GM21576 (cell line): ENCODE data around the gene ASCC2.

Experiments
- ATAC-seq: cut with Tn5 transposase; IDR thresholded peaks from one replicate; pipeline ENCODE4 v1.9.1; 2021; ENCODE audit warnings: mild to moderate bottlenecking, moderate library complexity; ENCODE audit not compliant: unreplicated experiment

The ASCC2 gene

GRCh38 chr22:29819501-29819900 lies 18.6 kb downstream of the ASCC2 start:
- no peak for ATAC-seq

DNA sequence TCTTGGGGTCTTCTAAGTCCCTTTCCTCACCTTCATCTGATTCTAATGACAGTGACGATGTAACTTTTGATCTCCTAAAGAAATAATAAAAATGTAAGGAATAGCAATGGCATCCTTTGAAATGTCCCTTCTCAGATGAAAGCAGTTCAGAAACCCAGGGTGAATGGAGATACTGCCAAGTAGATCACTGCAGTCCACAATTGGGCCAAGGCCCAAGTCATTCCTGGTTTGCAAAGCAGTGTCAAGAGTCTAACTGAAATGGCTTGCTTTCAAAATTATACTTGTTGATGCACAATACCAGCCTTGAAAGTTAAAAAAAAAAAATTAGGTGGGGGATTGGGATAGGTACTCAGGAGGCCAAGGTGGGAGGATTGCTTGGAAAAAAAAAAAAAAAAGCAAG lies 20.4 kb downstream of the ASCC2 start:
- ATAC-seq, result no peak

- no peak for ATAC-seq
Measured at GRCh38 chr22:29816980-29817379, 21.1 kb downstream of the ASCC2 start.

DNA sequence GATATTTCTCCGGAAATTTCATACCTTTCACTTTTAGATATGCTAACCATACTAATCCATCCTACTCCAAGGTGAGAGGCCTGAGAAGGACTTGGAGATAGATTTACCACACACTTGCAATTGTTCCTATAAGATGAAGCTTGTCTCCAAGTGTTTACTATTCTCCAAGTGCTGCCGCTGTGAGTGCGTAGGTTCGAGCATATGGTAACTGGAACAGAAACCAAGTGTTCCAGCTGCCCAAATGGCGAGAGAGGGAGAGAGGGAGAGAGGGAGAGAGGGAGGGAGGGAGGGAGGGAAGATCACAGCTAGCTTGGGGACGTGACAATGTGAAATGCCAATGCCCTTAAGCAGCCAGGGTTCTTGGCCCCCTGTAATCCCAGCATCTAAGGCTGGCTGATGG lies 21.5 kb downstream of the ASCC2 start:
- no peak for ATAC-seq

DNA sequence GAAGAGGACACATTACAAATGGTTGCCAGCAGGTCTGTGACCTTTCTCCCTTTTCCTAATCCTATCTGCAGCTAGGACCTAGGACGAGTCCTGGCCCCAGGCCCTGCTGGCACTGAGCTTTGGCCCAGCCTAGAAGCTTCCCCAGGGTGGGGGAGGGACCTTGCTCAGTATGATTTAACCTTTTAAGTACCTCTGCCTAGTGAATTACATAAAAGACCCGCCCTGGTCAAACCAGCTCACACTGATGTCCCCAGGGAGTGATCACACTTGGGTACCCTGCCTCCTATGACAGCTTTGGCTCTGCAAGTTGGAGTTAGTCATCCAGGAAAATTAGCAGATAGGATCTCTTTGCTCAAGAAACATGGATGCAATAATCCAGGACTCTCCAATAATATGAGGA lies 21.9 kb downstream of the ASCC2 start:
- no peak for ATAC-seq

DNA sequence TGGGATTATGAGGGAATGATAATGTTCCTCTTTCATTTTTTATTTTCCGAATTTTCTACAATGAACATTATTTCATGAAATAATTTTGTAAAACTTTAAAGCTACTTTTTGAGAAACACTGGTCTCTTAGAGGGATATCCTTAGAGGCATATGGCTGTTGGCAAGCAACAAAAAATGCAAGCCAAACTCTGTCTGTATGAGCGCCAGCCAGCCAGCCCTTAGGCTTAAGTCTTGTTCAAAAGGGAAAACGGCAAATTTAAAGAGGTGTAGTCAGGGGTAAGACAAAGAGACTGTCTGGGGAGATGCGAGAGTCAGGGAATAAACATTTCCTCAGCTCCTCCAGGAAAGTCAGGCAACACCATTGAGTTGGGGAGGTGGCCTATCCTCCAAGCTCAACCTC lies 22.5 kb downstream of the ASCC2 start:
- ATAC-seq, result no peak

DNA sequence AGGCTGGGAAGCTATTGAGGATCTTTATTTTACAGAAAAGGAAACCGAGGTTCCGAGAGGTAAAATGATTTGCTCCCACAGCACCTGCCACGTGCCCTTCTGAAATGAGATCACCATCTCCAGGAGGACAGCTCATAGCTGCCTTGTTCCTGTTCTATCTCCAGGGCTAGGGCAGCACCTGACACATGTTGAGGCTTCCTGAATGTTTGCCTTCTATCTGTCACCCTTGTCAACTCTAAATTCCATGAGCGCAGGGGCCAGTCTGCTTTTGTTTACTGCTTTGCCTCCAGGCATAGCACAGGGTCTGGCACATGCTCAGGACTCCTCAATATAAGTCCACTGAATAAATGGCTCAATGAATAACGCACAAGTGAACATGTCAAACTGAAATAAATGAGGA lies 24.1 kb downstream of the ASCC2 start:
- ATAC-seq, result no peak

- no peak for ATAC-seq
Measured at GRCh38 chr22:29813563-29813962, 24.5 kb downstream of the ASCC2 start.

DNA sequence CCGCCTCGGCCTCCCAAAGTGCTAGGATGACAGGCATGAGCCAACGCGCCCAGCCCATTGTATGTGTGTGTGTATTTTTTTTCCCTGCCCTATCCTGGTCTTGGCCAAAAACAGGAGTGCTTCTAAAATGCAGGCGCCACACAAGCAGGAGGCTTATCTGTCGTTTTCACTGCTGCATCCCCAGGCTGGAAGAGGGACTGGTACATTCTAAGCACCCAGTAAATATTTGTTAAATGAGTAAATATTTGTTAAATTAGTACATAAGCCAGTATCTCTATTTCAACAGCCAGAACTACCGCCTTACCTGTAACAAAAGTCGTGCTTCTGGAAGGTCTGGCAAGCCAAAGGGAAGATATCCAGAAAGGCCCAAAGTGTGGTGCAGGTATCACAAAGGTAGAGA lies 24.9 kb downstream of the ASCC2 start:
- no peak for ATAC-seq

DNA sequence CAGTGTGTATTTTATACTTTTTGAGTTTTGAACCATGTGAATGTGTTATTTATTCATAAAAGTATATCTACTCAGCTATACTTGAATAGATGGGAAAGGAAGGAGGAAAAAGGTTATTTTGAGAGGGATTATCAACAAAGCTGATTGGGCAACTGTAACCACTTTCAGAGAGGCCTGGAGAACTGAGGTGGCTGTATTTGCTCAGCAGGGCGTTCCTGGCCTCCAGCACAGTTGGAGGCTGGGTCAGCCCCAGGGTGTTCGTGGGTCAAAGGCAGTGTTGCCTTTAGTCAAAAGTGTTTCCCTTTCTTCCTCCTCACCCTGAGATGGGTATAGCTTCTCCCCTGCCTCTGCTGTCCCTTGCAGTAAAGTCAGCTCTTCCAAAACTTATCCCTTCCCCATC lies 26.7 kb downstream of the ASCC2 start:
- ATAC-seq, result no peak

DNA sequence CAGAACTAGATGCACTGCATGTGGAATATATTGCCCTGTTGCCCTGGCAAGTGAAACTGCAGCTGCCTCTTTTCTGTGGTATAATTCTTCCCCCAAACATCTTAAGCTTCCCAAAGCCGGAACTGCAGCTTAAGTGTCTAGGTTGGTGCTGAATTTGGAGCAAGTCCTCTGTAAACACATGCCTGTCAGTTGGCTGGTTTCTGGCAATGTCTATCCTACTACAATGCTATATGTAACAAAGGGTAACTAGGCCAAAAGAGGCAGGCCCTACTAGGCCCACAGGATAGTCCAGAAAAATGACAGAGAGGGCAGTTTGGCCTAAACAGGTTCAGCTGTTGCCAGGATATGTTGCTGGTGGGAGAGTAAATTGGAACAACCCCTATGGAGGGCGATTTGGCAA lies 27.9 kb downstream of the ASCC2 start:
- no peak for ATAC-seq

DNA sequence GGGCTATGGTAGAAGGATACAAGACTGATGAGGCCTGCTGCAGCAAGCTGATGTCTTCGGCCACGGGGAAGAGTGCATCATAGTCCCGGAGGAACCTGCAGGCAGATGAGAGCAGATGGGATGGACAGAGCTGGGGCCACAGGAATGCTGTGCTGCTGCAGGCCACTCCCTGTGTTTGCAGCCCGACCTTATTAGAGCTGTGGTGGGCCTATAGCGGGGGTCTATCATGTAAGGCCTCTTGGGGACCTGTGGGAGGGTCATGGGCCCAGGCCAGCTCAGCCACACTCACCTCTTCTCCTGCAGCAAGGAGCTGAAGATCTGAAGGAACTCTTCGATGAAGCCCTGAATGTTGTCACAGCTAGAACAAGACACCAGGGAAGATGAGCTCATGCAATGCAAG lies 31.9 kb downstream of the ASCC2 start:
- ATAC-seq, result no peak

DNA sequence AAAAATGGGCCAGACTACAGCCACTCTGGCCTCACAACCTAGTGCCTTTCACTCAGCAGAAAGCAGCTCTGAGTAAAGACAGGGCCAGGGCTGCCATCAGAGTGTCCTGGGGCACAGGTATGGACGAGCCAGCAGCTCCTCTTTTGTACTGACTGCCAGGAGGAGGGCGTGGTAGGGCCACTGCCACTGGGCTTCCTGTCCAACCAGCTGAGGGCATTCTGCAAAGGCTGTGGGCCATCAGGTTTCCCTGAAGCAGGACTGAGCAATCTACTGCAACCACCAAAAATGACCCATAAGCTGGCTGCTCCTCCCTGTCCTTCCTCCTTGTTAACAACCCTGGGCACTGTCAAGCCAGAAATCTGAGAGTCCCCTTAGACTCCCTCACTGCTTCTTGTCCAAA lies 33.1 kb downstream of the ASCC2 start:
- no peak for ATAC-seq

DNA sequence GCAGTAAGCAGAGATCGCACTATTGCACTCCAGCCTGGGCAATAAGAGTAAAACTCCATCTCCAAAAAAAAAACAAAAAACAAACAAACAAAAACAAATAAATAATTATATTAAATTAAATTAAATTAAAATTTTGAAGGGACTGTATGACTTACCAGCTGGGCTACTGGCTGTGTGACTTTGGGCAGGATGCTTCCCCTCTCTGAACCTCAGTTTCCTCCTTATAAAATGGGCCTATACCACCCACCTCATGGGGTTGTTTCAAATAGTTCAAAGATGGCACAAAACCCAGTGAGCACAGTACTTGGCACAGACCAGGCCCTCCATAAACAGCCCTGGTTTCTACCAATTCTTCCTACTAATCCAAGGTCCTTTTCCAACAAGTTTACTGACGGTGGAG lies 34.9 kb downstream of the ASCC2 start:
- no peak for ATAC-seq

GRCh38 chr22:29801796-29802195 lies 36.3 kb downstream of the ASCC2 start:
- ATAC-seq, result no peak

- no peak for ATAC-seq
Measured at GRCh38 chr22:29801153-29801552, 36.9 kb downstream of the ASCC2 start.

DNA sequence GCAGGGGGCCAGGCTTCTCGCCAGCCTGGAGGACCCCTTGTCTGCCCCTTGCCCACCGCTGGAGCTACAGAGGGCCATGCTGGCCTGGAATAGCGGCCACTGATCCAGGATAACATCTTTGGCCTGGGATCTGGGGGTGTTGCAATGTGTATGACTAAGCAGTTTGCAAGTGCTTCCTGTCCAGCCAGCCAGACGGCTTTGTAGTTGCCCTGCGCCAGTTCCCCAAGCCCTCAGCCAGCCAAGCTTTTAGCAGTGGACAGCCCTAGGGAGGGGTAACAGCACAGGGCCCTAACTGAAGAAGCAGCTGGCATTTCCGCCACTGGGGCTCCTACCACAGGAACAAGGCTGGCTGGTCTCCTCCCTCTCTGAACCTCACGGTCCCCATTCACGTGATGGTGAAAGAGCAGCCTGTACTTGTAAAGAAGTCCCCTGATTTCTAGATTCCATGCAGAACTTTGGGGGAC lies 38.8 kb downstream of the ASCC2 start:
- ATAC-seq, result no peak

GRCh38 chr22:29798801-29799200 lies 39.3 kb downstream of the ASCC2 start:
- ATAC-seq, result no peak

GRCh38 chr22:29798318-29798717 lies 39.8 kb downstream of the ASCC2 start:
- no peak for ATAC-seq

DNA sequence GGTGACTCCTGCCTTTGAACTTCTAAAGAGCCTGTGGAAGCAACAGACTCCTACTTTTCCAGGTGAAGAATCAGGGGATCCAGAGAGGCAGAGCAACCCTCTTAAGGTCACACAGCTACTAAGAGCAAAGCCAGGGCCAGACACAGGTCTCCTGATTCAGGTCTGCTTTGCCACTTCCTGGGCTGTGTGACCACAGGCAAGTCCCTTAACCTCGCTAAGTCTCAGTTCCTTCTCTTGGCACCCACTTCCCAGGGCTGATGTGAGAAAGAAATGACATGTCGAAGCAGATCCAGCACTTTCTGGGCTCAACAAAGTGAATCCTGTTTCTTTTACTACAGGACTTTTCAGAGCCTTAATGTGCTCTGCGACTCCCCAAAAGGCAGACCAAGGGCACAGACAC lies 40.7 kb downstream of the ASCC2 start:
- ATAC-seq, result no peak

DNA sequence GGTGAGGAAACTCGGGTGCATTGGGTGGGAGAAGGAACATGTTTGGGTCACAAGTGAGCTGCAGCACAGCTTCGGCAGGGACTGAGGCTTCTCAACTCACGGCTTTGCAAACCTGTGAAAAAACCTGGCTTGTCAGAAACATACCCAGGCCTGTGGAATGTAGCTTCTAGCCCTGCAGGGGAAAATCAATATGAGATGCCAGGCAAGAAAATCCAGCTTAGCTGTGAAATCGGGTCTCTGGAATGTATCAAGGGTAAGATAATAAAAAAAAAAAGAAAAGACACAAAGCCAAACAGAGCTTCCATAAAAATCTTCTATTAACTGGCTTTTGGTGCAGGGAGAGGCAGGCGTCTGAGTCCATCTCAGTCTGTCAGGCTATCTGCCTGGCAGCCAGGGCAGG lies 42.4 kb downstream of the ASCC2 start:
- no peak for ATAC-seq

- ATAC-seq, result no peak
Measured at GRCh38 chr22:29793396-29793795, 44.7 kb downstream of the ASCC2 start.

- no peak for ATAC-seq
Measured at GRCh38 chr22:29790061-29790460, 48.0 kb downstream of the ASCC2 start.
